ENCODE measurements around the gene SCARB1.

- TF ChIP-seq, protein P1, sequence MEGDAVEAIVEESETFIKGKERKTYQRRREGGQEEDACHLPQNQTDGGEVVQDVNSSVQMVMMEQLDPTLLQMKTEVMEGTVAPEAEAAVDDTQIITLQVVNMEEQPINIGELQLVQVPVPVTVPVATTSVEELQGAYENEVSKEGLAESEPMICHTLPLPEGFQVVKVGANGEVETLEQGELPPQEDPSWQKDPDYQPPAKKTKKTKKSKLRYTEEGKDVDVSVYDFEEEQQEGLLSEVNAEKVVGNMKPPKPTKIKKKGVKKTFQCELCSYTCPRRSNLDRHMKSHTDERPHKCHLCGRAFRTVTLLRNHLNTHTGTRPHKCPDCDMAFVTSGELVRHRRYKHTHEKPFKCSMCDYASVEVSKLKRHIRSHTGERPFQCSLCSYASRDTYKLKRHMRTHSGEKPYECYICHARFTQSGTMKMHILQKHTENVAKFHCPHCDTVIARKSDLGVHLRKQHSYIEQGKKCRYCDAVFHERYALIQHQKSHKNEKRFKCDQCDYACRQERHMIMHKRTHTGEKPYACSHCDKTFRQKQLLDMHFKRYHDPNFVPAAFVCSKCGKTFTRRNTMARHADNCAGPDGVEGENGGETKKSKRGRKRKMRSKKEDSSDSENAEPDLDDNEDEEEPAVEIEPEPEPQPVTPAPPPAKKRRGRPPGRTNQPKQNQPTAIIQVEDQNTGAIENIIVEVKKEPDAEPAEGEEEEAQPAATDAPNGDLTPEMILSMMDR (IDR thresholded peaks at IDR 0.05; ENCODE audit: low read depth, low read length, poor library complexity, severe bottlenecking) = no peak
- TF ChIP-seq EZH2phosphoT487 (IDR thresholded peaks at IDR 0.05; ENCODE audit: borderline replicate concordance, low read length) = no peak
Measured at GRCh38 chr12:124888260-124888659, 24.6 kb upstream of the SCARB1 start.
